CD8-positive, alpha-beta memory T cell (primary cell): ENCODE data around the gene ATF7. TPM values are rescaled to one million over a fixed set of nuclear protein-coding genes. Genes with fewer than 3 reads are reported as not detected.

ENCODE experiments used
- CTCF ChIA-PET: fragments of 350-600 bp; sonication (Branson Sonifier 250); formaldehyde crosslinking; loops from one replicate; lab custom pipeline; 2021; ENCODE audit warnings: antibody characterized with exemption; lab: Charles Lee
- POLR2A ChIA-PET: fragments of 350-600 bp; sonication (Branson Sonifier 250); formaldehyde crosslinking; loops from one replicate; lab custom pipeline; 2021; ENCODE audit warnings: antibody characterized with exemption; lab: Charles Lee
- DNase-seq, 5 donors: peaks; one replicate each; pipeline versions ENCODE4 v3.0.0 to v3.0.0-alpha.2; 2020 to 2022; ENCODE audit warnings: mixed read lengths in 1 of 5
- H3K27ac ChIP-seq: one replicate; pipeline ENCODE4 v1.7.0; 2013; ENCODE audit warnings: low read depth, mild to moderate bottlenecking, low read length, moderate library complexity
- H3K27me3 ChIP-seq: 2 replicates; pipeline ENCODE4 v1.7.0; 2013; ENCODE audit warnings: low read length, mild to moderate bottlenecking; ENCODE audit not compliant: insufficient read depth, poor library complexity, severe bottlenecking
- H3K36me3 ChIP-seq: 2 replicates; pipeline ENCODE4 v1.7.0; 2013; ENCODE audit warnings: mild to moderate bottlenecking, low read length, moderate library complexity; ENCODE audit not compliant: insufficient read depth
- H3K4me1 ChIP-seq: 2 replicates; pipeline ENCODE4 v1.7.0; 2013; ENCODE audit warnings: mild to moderate bottlenecking, low read length, moderate library complexity; ENCODE audit not compliant: insufficient read depth
- H3K4me3 ChIP-seq: 2 replicates; pipeline ENCODE4 v1.7.0; 2013; ENCODE audit warnings: mild to moderate bottlenecking, low read length
- H3K9me3 ChIP-seq: 2 replicates; pipeline ENCODE4 v1.7.0; 2013; ENCODE audit warnings: mild to moderate bottlenecking, low read length
- H3K27ac Mint-ChIP-seq, 8 donors: one replicate each; pipeline ENCODE4 v1.8.0; 2020 to 2021; ENCODE audit warnings: mixed read lengths in 8 of 8, mild to moderate bottlenecking in 6 of 8, inconsistent platforms in 3 of 8, moderate library complexity in 3 of 8
- H3K27me3 Mint-ChIP-seq, 2 donors: one replicate each; pipeline ENCODE4 v1.8.0; 2020 to 2021; ENCODE audit warnings: mixed read lengths in 2 of 2, mild to moderate bottlenecking in 1 of 2, moderate library complexity in 1 of 2
- H3K36me3 Mint-ChIP-seq, 3 donors: one replicate each; pipeline ENCODE4 v1.8.0; 2020 to 2021; ENCODE audit warnings: mixed read lengths in 3 of 3, inconsistent platforms in 1 of 3, mild to moderate bottlenecking in 1 of 3
- H3K4me1 Mint-ChIP-seq, 3 donors: one replicate each; pipeline ENCODE4 v1.8.0; 2020 to 2021; ENCODE audit warnings: mixed read lengths in 3 of 3, inconsistent platforms in 1 of 3, mild to moderate bottlenecking in 1 of 3
- H3K4me3 Mint-ChIP-seq, 7 donors: one replicate each; pipeline ENCODE4 v1.8.0; 2020 to 2021; ENCODE audit warnings: mixed read lengths in 7 of 7, mild to moderate bottlenecking in 6 of 7, moderate library complexity in 4 of 7, inconsistent platforms in 2 of 7
- H3K9me3 Mint-ChIP-seq, 5 donors: one replicate each; pipeline ENCODE4 v1.8.0; 2020 to 2022; ENCODE audit warnings: mixed read lengths in 5 of 5, mild to moderate bottlenecking in 3 of 5, moderate library complexity in 2 of 5, inconsistent platforms in 1 of 5
- polyA plus RNA-seq: library from polyadenylated mRNA; unstranded; fragments of 300-500 nt; fragmentation: Illumina TruSeq; gene quantifications from one replicate; pipeline ENCODE4 v1.2.3, GENCODE V29; 2021
- total RNA-seq, 2 experiments: library from RNA; stranded (reverse); gene quantifications; one replicate each; pipeline ENCODE4 v1.2.3, GENCODE V29; 2021

ATF7 gene
- total and polyA plus RNA-seq, 3 experiments from 2014 or later, result 13.4 to 28.1 (median 27.6) TPM

- peak overlapping the region; percentile 94 for H3K27ac ChIP-seq
- H3K27me3 Mint-ChIP-seq, result no peaks in the 10 kb centered on the region
- POLR2A ChIA-PET, result no interaction called here
These were observed 123.9 kb downstream of the ATF7 start for GRCh38 chr12:53502331-53502730.

GRCh38 chr12:53501615-53502181, 124.5 kb downstream of the ATF7 start:
- peaks cover 31% of the 10 kb centered on the region for H3K4me1 ChIP-seq
- POLR2A ChIA-PET, result interaction anchor here (0.5 to 2.0 kb wide), 21 partner anchors 10 to 996 kb away, joined by 3 to 31 read pairs (median 5); partner anchors contain the start of genes AAAS, ATP5MC2, CBX5 and CSAD
- H3K9me3 ChIP-seq, result no peaks in the 10 kb centered on the region
- H3K27me3 Mint-ChIP-seq, result no peaks in the 10 kb centered on the region
- no peaks in the 10 kb centered on the region for H3K27me3 ChIP-seq
- peak overlapping the region; percentile 66 for H3K4me3 ChIP-seq
- H3K4me3 Mint-ChIP-seq, result peak overlapping the region; percentile 78 to 96 (median 91)
- no peak for DNase-seq
- H3K27ac ChIP-seq, result peak overlapping the region; percentile 94
- H3K9me3 Mint-ChIP-seq, result no peaks in the 10 kb centered on the region
- CTCF ChIA-PET, result interaction anchor here (0.9 to 2.8 kb wide), 11 partner anchors 9 to 180 kb away, joined by 3 to 10 read pairs (median 4); partner anchors contain the start of gene AAAS
- H3K4me1 Mint-ChIP-seq, result peaks cover 28 to 53% (median 43%) of the 10 kb centered on the region in 3 donors
- peaks cover 9% of the 10 kb centered on the region for H3K36me3 ChIP-seq
- H3K27ac Mint-ChIP-seq, result peak overlapping the region; percentile 91 to 100 (median 96)
- peaks cover 0 to 38% (median 3%) of the 10 kb centered on the region in 3 donors for H3K36me3 Mint-ChIP-seq

More at GRCh38 chr12:53502331-53502730, 123.9 kb downstream of the ATF7 start:
- Histone ChIP-seq H3K4me3 (peak overlapping the region; percentile 66), H3K4me1 (peaks cover 31% of the 10 kb centered on the region), H3K36me3 (peaks cover 14% of the 10 kb centered on the region), H3K27me3 (no peaks in the 10 kb centered on the region), H3K9me3 (no peaks in the 10 kb centered on the region)
- no peaks in the 10 kb centered on the region for H3K9me3 Mint-ChIP-seq
- H3K4me3 Mint-ChIP-seq, result peak overlapping the region in 5 of 7 donors; percentile 22 to 96 (median 94)
- CTCF ChIA-PET, result interaction anchor here (1.2 to 2.3 kb wide), 2 partner anchors 24 to 181 kb away, joined by 3 to 10 read pairs; partner anchors contain the start of gene AAAS
- H3K27ac Mint-ChIP-seq, result peak overlapping the region in 5 of 8 donors; percentile 66 to 98 (median 95)
- no peak for DNase-seq
- peaks cover 28 to 48% (median 37%) of the 10 kb centered on the region in 3 donors for H3K4me1 Mint-ChIP-seq
- H3K36me3 Mint-ChIP-seq, result peaks cover 0 to 43% (median 3%) of the 10 kb centered on the region in 3 donors

DNA sequence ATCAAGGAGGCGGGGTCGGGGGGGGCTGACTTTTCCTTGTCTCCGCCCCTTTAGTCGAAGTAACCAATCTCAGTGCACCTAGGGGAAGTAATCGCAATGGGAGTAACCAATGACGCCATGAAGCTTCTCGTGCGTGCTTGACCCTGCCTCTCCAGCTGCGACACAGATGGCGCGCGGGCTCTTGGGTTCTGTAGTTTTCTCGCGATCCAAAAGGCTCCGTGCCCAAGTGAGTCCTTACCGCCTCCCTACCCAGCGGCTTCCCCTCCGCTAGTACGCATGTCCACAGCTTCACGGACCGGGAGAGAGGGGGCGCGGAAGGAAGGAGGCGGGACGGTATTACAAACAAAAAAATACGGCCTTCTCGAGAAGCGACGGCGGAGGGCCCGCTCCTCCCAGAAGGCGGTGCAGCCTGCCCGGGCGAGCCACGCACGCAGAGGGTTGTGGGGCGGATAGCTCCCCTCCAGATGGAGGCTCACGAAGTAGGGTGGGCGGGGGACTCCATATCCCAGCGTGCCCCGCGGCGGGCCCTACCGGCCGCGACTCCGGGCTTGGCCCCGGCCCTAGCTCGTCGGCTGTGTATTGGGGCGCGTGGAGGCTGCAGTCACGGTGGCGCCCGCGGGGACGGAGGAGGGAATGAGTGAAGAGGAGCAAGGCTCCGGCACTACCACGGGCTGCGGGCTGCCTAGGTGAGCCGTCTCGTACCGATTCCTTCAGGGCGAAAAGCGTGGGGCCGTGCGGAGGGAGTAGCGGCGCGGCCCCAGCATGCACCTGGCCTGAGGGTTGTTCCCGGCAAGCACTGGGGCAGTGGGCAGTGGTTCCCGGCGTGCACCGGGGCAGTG, 125.2 kb downstream of the ATF7 start, which contains the start of gene TARBP2:
TARBP2 (plus strand) TSS at position 508 of the 839 bp plus-strand sequence; CDS start at position 634, 126 bp downstream.
- Histone ChIP-seq H3K4me3 (peak within 1 kb of the TSS; percentile 66), H3K27ac (peak within 1 kb of the TSS; percentile 94), H3K36me3 (peaks cover 2% of the 10 kb centered on the region), H3K9me3 (no peaks in the 10 kb centered on the region), H3K27me3 (no peaks in the 10 kb centered on the region), H3K4me1 (peaks cover 31% of the 10 kb centered on the region)
- H3K4me3 Mint-ChIP-seq, result peak within 1 kb of the TSS; percentile 78 to 96 (median 91)
- POLR2A ChIA-PET, result interaction anchor here (0.5 to 2.0 kb wide), 34 partner anchors 8 to 997 kb away, joined by 3 to 31 read pairs (median 4); partner anchors contain the start of genes AAAS, ATP5MC2, CBX5 and CSAD
- peak; percentile 95 to 99 (median 98) for DNase-seq
- CTCF ChIA-PET, result interaction anchor here (0.9 to 2.8 kb wide), 15 partner anchors 8 to 233 kb away, joined by 3 to 12 read pairs (median 5); partner anchors contain the start of genes AAAS, ESPL1 and MYG1
- peak within 1 kb of the TSS; percentile 91 to 100 (median 96) for H3K27ac Mint-ChIP-seq
- H3K36me3 Mint-ChIP-seq, result peaks cover 0 to 31% (median 3%) of the 10 kb centered on the region in 3 donors
- no peaks in the 10 kb centered on the region for H3K27me3 Mint-ChIP-seq
- no peaks in the 10 kb centered on the region for H3K9me3 Mint-ChIP-seq
- H3K4me1 Mint-ChIP-seq, result peaks cover 28 to 56% (median 43%) of the 10 kb centered on the region in 3 donors

- DNase-seq, result no peak
- Mint-ChIP-seq H3K36me3 (peaks cover 0 to 25% (median 1%) of the 10 kb centered on the region in 3 donors), H3K4me1 (peaks cover 28 to 56% (median 43%) of the 10 kb centered on the region in 3 donors), H3K27me3 (no peaks in the 10 kb centered on the region), H3K27ac (peak overlapping the region; percentile 91 to 100 (median 96)), H3K9me3 (no peaks in the 10 kb centered on the region), H3K4me3 (peak overlapping the region; percentile 78 to 96 (median 91))
- Histone ChIP-seq H3K36me3 (no peaks in the 10 kb centered on the region), H3K4me3 (peak overlapping the region; percentile 63), H3K27ac (peak overlapping the region; percentile 94), H3K9me3 (no peaks in the 10 kb centered on the region), H3K27me3 (no peaks in the 10 kb centered on the region), H3K4me1 (peaks cover 31% of the 10 kb centered on the region)
- ChIA-PET CTCF (interaction anchor here (1.0 to 2.8 kb wide), 13 partner anchors 8 to 233 kb away, joined by 3 to 12 read pairs (median 6); partner anchors contain the start of genes AAAS, ESPL1 and MYG1), POLR2A (interaction anchor here (0.7 to 2.0 kb wide), 23 partner anchors 9 to 998 kb away, joined by 3 to 31 read pairs (median 5); partner anchors contain the start of genes AAAS, CSAD, EIF4B and HNRNPA1)
These were observed 125.9 kb downstream of the ATF7 start for GRCh38 chr12:53500142-53500775.

DNA sequence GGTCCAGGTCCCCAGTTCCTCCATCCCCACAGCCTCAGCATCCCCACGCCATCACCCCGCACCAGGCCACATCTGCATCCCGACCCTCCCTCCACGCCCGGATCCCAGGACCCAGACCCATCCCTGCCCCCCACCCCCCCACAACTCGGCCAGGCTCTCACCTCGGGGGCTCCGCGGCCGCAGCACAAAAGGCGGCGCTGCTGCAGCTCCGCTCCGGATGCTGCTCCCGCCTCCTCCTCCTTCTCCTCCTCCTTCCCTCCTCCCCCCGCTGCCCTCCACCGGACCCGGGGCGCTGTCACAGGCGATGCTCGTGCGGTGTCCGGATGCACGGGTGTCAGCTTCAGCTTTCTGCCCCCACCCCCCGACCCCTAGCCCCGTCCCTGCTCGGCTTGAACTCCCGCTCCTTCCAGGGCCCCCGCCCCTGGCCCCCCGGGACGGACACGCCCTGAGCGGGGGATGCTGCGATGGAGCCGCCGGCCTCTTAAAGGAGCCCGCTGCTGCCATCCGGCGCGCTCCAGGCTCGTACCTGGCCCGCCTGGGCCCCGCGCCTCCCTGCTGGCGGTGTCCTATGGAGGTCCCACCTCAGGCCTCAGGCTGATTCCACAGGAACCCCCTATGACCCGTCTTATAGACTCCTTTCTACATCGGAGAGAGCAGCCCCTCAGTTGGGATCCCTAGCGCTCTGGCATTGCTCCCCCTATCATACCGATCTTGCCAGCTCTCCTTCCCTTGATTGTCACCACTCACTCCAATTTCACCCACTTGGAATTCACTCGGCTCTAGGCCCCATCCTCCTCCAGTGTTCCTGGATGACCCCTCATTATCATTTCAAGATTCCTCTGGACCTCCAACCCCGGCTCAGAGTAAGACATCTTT, 126.7 kb downstream of the ATF7 start, which contains the start of gene MAP3K12:
MAP3K12 (minus strand) TSS at position 193 of the 876 bp plus-strand sequence. CDS start 12,067 bp downstream, outside the sequence.
- peak within 1 kb of the TSS; percentile 63 for H3K4me3 ChIP-seq
- CTCF ChIA-PET, result interaction anchor here (1.2 to 2.8 kb wide), 6 partner anchors 9 to 200 kb away, joined by 3 to 12 read pairs (median 4); partner anchors contain the start of genes AAAS and MYG1
- H3K27me3 Mint-ChIP-seq, result no peaks in the 10 kb centered on the region
- peak within 1 kb of the TSS; percentile 78 to 96 (median 91) for H3K4me3 Mint-ChIP-seq
- H3K27me3 ChIP-seq, result no peaks in the 10 kb centered on the region
- no peaks in the 10 kb centered on the region for H3K36me3 ChIP-seq
- peak within 1 kb of the TSS; percentile 94 for H3K27ac ChIP-seq
- H3K4me1 Mint-ChIP-seq, result peaks cover 28 to 57% (median 44%) of the 10 kb centered on the region in 3 donors
- H3K36me3 Mint-ChIP-seq, result peaks cover 0 to 20% (median 1%) of the 10 kb centered on the region in 3 donors
- H3K9me3 ChIP-seq, result no peaks in the 10 kb centered on the region
- DNase-seq, result peak; percentile 47 to 74 (median 58)
- POLR2A ChIA-PET, result interaction anchor here (0.8 to 2.0 kb wide), 8 partner anchors 10 to 493 kb away, joined by 3 to 10 read pairs (median 6); partner anchors contain the start of gene EIF4B
- peaks cover 32% of the 10 kb centered on the region for H3K4me1 ChIP-seq
- H3K27ac Mint-ChIP-seq, result peak within 1 kb of the TSS; percentile 91 to 100 (median 96)
- no peaks in the 10 kb centered on the region for H3K9me3 Mint-ChIP-seq

DNA sequence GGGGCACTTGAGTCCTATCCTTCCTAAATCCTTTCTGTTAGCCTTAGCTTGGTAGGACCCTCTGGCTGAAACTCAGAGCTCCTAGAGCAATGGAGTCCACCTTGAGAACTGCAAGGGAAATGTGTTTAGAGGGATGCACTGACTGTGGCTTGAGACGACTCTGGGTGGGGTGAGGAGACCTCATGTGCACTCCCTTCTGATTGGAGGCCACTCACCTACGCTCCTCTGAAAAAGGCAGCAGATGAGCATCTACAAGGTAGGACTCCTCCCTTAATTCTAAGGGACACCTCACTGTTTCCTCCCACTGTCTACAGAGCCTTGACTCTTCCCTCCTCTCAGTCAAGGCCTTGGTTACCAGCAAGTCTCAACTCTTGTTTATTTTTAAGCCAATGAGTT, 127.9 kb downstream of the ATF7 start:
- peaks cover 45% of the 10 kb centered on the region for H3K4me1 ChIP-seq
- Mint-ChIP-seq H3K27me3 (no peaks in the 10 kb centered on the region), H3K4me1 (peaks cover 39 to 70% (median 53%) of the 10 kb centered on the region in 3 donors), H3K36me3 (peaks cover 0 to 11% (median 1%) of the 10 kb centered on the region in 3 donors), H3K27ac (peak overlapping the region in 7 of 8 donors; percentile 74 to 91 (median 84)), H3K4me3 (peak overlapping the region; percentile 78 to 96 (median 89)), H3K9me3 (no peaks in the 10 kb centered on the region)
- CTCF ChIA-PET, result interaction anchor here (1.5 to 1.7 kb wide), 2 partner anchors 17 to 154 kb away, joined by 3 to 4 read pairs; no protein-coding TSS in a partner anchor
- no peak for DNase-seq
- no peaks in the 10 kb centered on the region for H3K27me3 ChIP-seq
- no peak overlapping the region for H3K27ac ChIP-seq
- no peaks in the 10 kb centered on the region for H3K36me3 ChIP-seq
- POLR2A ChIA-PET, result interaction anchor here (0.6 to 0.8 kb wide), 2 partner anchors 147 to 177 kb away, joined by 3 to 5 read pairs; partner anchors contain the start of gene AAAS
- no peaks in the 10 kb centered on the region for H3K9me3 ChIP-seq
- peak overlapping the region; percentile 62 for H3K4me3 ChIP-seq
